ENCODE results near the gene STIM1. TPM values are rescaled to one million over a fixed set of nuclear protein-coding genes. Genes with fewer than 3 reads are reported as not detected.

The STIM1 gene
- total RNA-seq, 1 experiment from 2014 or later, result 15.2 TPM

DNA sequence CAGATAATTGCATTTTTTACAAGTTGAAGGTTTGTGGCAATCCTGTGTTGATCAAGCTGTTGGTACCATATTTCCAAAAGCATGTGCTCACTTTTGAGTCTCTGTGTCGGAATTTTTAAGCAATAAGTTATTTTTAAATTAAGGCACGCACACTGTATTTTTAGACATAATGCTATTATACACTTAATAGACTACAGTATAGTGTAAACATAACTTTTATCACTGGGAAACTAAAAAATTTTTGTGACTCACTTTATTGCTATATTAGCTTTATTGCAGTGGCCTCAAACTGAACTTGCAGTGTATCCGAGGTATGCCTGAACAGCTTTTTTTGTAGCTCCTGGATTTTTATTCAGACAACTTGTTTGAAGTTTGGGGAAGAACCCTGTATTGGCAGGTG, 207.9 kb downstream of the STIM1 start:
- Histone ChIP-seq H3K4me1 (ENCODE audit: insufficient read depth, low read length) (no peaks in the 10 kb centered on the region), H2AK5ac (ENCODE audit: insufficient read length, low read length) (no peak overlapping the region), H4K8ac (replicated peaks; ENCODE audit: insufficient read length, low read depth, low read length) (no peak overlapping the region), H3K18ac (ENCODE audit: insufficient read length, low read depth, low read length) (no peak overlapping the region), H2BK15ac (ENCODE audit: low read depth, low read length) (no peak overlapping the region), H4K91ac (ENCODE audit: insufficient read length, low read depth, low read length) (no peak overlapping the region), H4K5ac (ENCODE audit: insufficient read length, low read depth, low read length) (no peak overlapping the region), H3K27me3 (ENCODE audit: insufficient read depth, low read length) (no peaks in the 10 kb centered on the region; the same call in 1 of the 2 replicates), H3K23me2 (ENCODE audit: insufficient read length, low read depth, low read length, poor library complexity, severe bottlenecking) (no peaks in the 10 kb centered on the region), H2BK5ac (ENCODE audit: insufficient read length, low read length) (no peak overlapping the region), H3K27ac (ENCODE audit: insufficient read length, low read depth, low read length) (no peak overlapping the region), H3K4ac (ENCODE audit: low read depth, low read length) (no peak overlapping the region), H2AFZ (ENCODE audit: low read length) (no peak overlapping the region), H2BK120ac (ENCODE audit: low read depth, low read length, poor library complexity, severe bottlenecking) (no peak overlapping the region), H3K4me2 (ENCODE audit: insufficient read depth, insufficient read length, low read length) (no peak overlapping the region), H3K14ac (ENCODE audit: insufficient read depth, low read length) (no peak overlapping the region), H3K9ac (ENCODE audit: extremely low read depth, insufficient read length, low read length) (no peak overlapping the region), H3K79me2 (ENCODE audit: insufficient read depth, low read length) (no peaks in the 10 kb centered on the region), H3K9me3 (ENCODE audit: control insufficient read depth, low read depth, low read length) (no peaks in the 10 kb centered on the region), H3T11ph (ENCODE audit: low read length) (no peak overlapping the region), H3K56ac (ENCODE audit: insufficient read length, low read depth, low read length) (no peak overlapping the region), H4K20me1 (ENCODE audit: control insufficient read depth, insufficient read depth, insufficient read length) (no peaks in the 10 kb centered on the region), H3K23ac (ENCODE audit: insufficient read length, low read depth, low read length) (no peak overlapping the region), H3K79me1 (ENCODE audit: insufficient read depth, low read depth, low read length, poor library complexity, severe bottlenecking) (no peaks in the 10 kb centered on the region), H2BK20ac (ENCODE audit: low read depth, low read length, poor library complexity, severe bottlenecking) (no peak overlapping the region), H2BK12ac (ENCODE audit: insufficient read length, low read depth, low read length) (no peak overlapping the region)
- peaks cover 6% of the 10 kb centered on the region in 2 experiments; a peak in 3 of 4 replicates for H3K4me1 Mint-ChIP-seq
- no peak for TF ChIP-seq CTCF (conservative IDR thresholded peaks at IDR 0.05)
- no CpG with 5 or more reads among the region's 3 CpGs for WGBS (ENCODE audit: extremely low coverage, insufficient read length, low lambda C conversion rate)
- no peak for DNase-seq
- no peaks in the 10 kb centered on the region for H3K9me3 Mint-ChIP-seq
- no peak overlapping the region for H3K4me3 Mint-ChIP-seq
- no peak overlapping the region for H3K27ac Mint-ChIP-seq
- no peaks in the 10 kb centered on the region for H3K36me3 Mint-ChIP-seq (ENCODE audit: insufficient read depth in 1 of 3, low read depth in 3 of 3)
- no peaks in the 10 kb centered on the region for H3K27me3 Mint-ChIP-seq (ENCODE audit: low read depth)

Measured in H9 (cell line).